GM12892 (cell line): Measurements from ENCODE around the gene ZNF362.

Source experiments
- DNase-seq: peaks from one replicate; pipeline ENCODE4 v3.0.0; 2011; ENCODE audit not compliant: insufficient read length
- FAIRE-seq: peaks from 2 replicates; lab custom pipeline; 2011; peaks lifted over from hg19 to GRCh38; lab: Jason Lieb, UNC
- POLR2A ChIP-seq: IDR thresholded peaks from 2 replicates; pipeline ENCODE4 v1.6.1; 2011; ENCODE audit warnings: low read depth, low read length, control low read depth
- POLR2AphosphoS5 ChIP-seq: IDR thresholded peaks from 2 replicates; pipeline ENCODE4 v1.6.1; 2011; ENCODE audit warnings: low read depth, low read length, control low read depth
- TAF1 ChIP-seq: IDR thresholded peaks from 2 replicates; pipeline ENCODE4 v1.6.1; 2011; ENCODE audit warnings: low read depth, mild to moderate bottlenecking, control low read depth, low read length, borderline replicate concordance

ZNF362 gene

GRCh38 chr1:33348676-33349080, 92.4 kb downstream of the ZNF362 start:
- DNase-seq: no peak
- peak; percentile 44 for FAIRE-seq
- TF ChIP-seq POLR2A (no peak), POLR2AphosphoS5 (no peak), TAF1 (no peak)

- FAIRE-seq (peak; percentile 58), DNase-seq (peak; percentile 51)
- TF ChIP-seq POLR2A: no peak
- TF ChIP-seq TAF1: no peak
- TF ChIP-seq POLR2AphosphoS5: no peak
Observed at GRCh38 chr1:33349081-33349759, 92.9 kb downstream of the ZNF362 start.

GRCh38 chr1:33349778-33350610, 93.7 kb downstream of the ZNF362 start:
- FAIRE-seq: peak; percentile 92
- peak; percentile 88 for DNase-seq

More at GRCh38 chr1:33349778-33350610, 93.7 kb downstream of the ZNF362 start:
- TF ChIP-seq POLR2AphosphoS5: peak; percentile 90
- TF ChIP-seq POLR2A: peak; percentile 91; the same call in 1 of the 2 replicates
- TF ChIP-seq TAF1: peak; percentile 44; the same call in 1 of the 2 replicates
